ENCODE data around the gene LANCL2.
"Not testable (repeated sequence)": the region's sequence is repeated elsewhere in the genome, so short reads cannot be mapped to it uniquely, and the experiment has no call there.

GRCh38 chr7:55472406-55472805 is 107.3 kb downstream of the LANCL2 start:
- TF ChIP-seq POLR2A (IDR thresholded peaks at IDR 0.05); CTCF (IDR thresholded peaks at IDR 0.05 in 8 of 11, conservative IDR thresholded peaks at IDR 0.05 in 3 of 11): not testable (repeated sequence)
